KMS-11 (cell line): ENCODE measurements around the gene SLC7A7.

Experiments
- H2AFZ ChIP-seq: fragments of 200-600 bp; sonication (generic); 2 replicates; pipeline ENCODE4 v1.6.1; 2016; ENCODE audit warnings: antibody characterized with exemption, mixed run types, low read depth
- H3K27ac ChIP-seq: fragments of 200-600 bp; sonication (generic); 2 replicates; pipeline ENCODE4 v1.6.1; 2016; ENCODE audit warnings: mild to moderate bottlenecking, mixed run types
- H3K27me3 ChIP-seq: fragments of 200-600 bp; sonication (generic); 2 replicates; pipeline ENCODE4 v1.6.1; 2017; ENCODE audit warnings: mild to moderate bottlenecking, low read depth, mixed run types, moderate library complexity; ENCODE audit not compliant: insufficient read depth
- H3K36me3 ChIP-seq: fragments of 200-600 bp; sonication (generic); 2 replicates; pipeline ENCODE4 v1.6.1; 2017; ENCODE audit warnings: mild to moderate bottlenecking, mixed run types; ENCODE audit not compliant: insufficient read depth
- H3K4me1 ChIP-seq: fragments of 200-600 bp; sonication (generic); 2 replicates; pipeline ENCODE4 v1.6.1; 2016; ENCODE audit warnings: mild to moderate bottlenecking, low read depth, mixed run types; ENCODE audit not compliant: poor library complexity, severe bottlenecking
- H3K4me2 ChIP-seq: fragments of 200-600 bp; sonication (generic); 2 replicates; pipeline ENCODE4 v1.7.0; 2016; ENCODE audit warnings: mild to moderate bottlenecking, mixed run types
- H3K4me3 ChIP-seq: fragments of 200-600 bp; sonication (generic); IDR thresholded peaks from 2 replicates; pipeline ENCODE4 v1.6.1; 2017; ENCODE audit warnings: low read depth, low read length, mixed read lengths; ENCODE audit not compliant: insufficient read depth
- H3K79me2 ChIP-seq: fragments of 200-600 bp; sonication (generic); 2 replicates; pipeline ENCODE4 v1.6.1; 2016; ENCODE audit warnings: low read depth, mixed run types; ENCODE audit not compliant: insufficient read depth
- H3K9ac ChIP-seq: fragments of 200-600 bp; sonication (generic); 2 replicates; pipeline ENCODE4 v1.6.1; 2016; ENCODE audit warnings: mild to moderate bottlenecking, mixed run types
- H4K20me1 ChIP-seq: fragments of 200-600 bp; sonication (generic); 2 replicates; pipeline ENCODE4 v1.6.1; 2016; ENCODE audit warnings: mild to moderate bottlenecking, mixed run types; ENCODE audit not compliant: insufficient read depth
- CTCF ChIP-seq: fragments of 200-600 bp; sonication (generic); conservative IDR thresholded peaks from 2 replicates; pipeline ENCODE4 v1.6.1; 2017; ENCODE audit warnings: low read depth, mild to moderate bottlenecking, antibody characterized with exemption, low read length, moderate library complexity, mixed read lengths

SLC7A7 gene

GRCh38 chr14:22847661-22848341, 32.6 kb upstream of the SLC7A7 start:
- no peak overlapping the region for H3K9ac ChIP-seq

GRCh38 chr14:22846811-22847307, 31.6 kb upstream of the SLC7A7 start:
- no peaks in the 10 kb centered on the region for H3K27me3 ChIP-seq
- no peaks in the 10 kb centered on the region for H3K79me2 ChIP-seq
- H2AFZ ChIP-seq, result no peak overlapping the region
- peaks cover 6% of the 10 kb centered on the region for H3K4me1 ChIP-seq
- H3K4me2 ChIP-seq, result no peak overlapping the region
- H3K4me3 ChIP-seq, result no peak overlapping the region
- no peak for TF ChIP-seq CTCF
- H4K20me1 ChIP-seq, result no peaks in the 10 kb centered on the region
- H3K27ac ChIP-seq, result no peak overlapping the region
- H3K36me3 ChIP-seq, result no peaks in the 10 kb centered on the region
- H3K9ac ChIP-seq, result no peak overlapping the region

More at GRCh38 chr14:22847661-22848341, 32.6 kb upstream of the SLC7A7 start:
- Histone ChIP-seq H3K27ac (no peak overlapping the region), H3K4me3 (no peak overlapping the region), H3K27me3 (no peaks in the 10 kb centered on the region), H2AFZ (no peak overlapping the region), H3K36me3 (no peaks in the 10 kb centered on the region), H4K20me1 (no peaks in the 10 kb centered on the region), H3K4me2 (no peak overlapping the region), H3K79me2 (no peaks in the 10 kb centered on the region), H3K4me1 (peaks cover 11% of the 10 kb centered on the region)
- no peak for TF ChIP-seq CTCF

- no peak for TF ChIP-seq CTCF
- Histone ChIP-seq H3K27ac (no peak overlapping the region), H3K4me1 (peaks cover 6% of the 10 kb centered on the region), H3K27me3 (no peaks in the 10 kb centered on the region), H3K36me3 (no peaks in the 10 kb centered on the region), H4K20me1 (no peaks in the 10 kb centered on the region), H2AFZ (no peak overlapping the region), H3K4me2 (no peak overlapping the region), H3K4me3 (no peak overlapping the region), H3K79me2 (no peaks in the 10 kb centered on the region), H3K9ac (no peak overlapping the region)
Measured at GRCh38 chr14:22845821-22846625, 30.8 kb upstream of the SLC7A7 start.

- no peak overlapping the region for H3K4me2 ChIP-seq
- no peak overlapping the region for H3K9ac ChIP-seq
- no peaks in the 10 kb centered on the region for H3K27me3 ChIP-seq
- H3K4me1 ChIP-seq, result peaks cover 6% of the 10 kb centered on the region
- H3K79me2 ChIP-seq, result no peaks in the 10 kb centered on the region
- H2AFZ ChIP-seq, result no peak overlapping the region
- no peaks in the 10 kb centered on the region for H3K36me3 ChIP-seq
- H3K4me3 ChIP-seq, result no peak overlapping the region
- no peaks in the 10 kb centered on the region for H4K20me1 ChIP-seq
- no peak for TF ChIP-seq CTCF
- no peak overlapping the region for H3K27ac ChIP-seq
Measured at GRCh38 chr14:22845103-22845394, 29.8 kb upstream of the SLC7A7 start.
